GM21367 (cell line): Measurements from ENCODE around the gene ANXA2.

Experiments
- ATAC-seq: cut with Tn5 transposase; IDR thresholded peaks from one replicate; pipeline ENCODE4 v1.9.1; 2021; ENCODE audit not compliant: unreplicated experiment

The ANXA2 gene

DNA sequence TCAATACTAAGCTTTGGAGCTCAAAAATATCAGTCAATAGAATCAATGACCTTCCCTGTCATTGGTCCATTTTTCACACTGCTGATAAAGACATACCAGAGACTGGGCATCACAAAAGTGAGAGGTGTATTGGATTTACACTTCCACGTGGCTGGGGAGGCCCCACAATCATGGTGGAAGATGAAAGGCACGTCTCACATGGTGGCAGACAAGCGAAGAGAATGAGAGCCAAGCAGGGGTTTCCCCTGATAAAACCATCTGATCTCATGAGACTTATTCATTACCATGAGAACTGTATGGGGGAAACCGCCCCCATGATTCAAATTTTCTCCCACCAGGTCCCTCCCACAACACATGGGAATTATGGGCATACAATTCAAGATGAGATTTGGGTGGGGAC is 81.9 kb downstream of the ANXA2 start:
- no peak for ATAC-seq

DNA sequence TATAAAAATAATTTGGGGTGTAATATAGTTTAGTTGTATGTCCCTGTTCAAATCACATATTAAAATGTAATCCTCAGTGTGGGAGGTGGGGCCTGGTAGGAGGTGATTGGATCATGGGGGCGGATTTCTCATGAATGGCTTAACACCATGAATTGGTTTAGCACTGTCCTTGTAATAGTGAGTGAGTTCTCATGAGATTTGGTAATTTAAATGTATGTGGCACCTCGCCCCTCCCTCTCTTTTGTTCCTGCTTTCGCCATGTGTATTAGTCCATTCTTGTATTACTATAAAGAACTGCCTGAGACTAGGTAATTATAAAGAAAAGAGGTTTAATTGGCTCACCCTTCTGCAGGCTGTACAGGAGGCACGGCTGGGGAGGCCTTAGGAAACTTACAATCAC is 83.9 kb downstream of the ANXA2 start:
- ATAC-seq: no peak

DNA sequence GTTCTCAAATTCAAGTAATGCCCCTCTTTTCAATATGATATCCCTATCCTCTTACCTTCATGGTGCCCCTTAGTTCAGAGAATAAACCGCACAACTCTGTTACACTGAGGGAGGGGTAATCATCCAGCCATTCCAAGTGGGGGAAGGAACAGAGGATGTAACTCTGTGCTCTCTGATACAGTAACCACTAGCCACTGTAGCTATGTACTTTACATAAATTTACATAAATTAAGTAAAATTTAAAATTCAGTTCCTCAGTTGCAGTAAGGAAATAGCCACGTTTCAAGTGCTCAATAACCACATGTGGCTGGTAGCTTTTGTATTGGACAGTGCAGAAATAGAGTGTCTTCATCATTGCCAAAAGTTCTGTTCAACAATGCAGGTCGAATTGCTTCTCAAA is 90.8 kb downstream of the ANXA2 start:
- ATAC-seq: no peak

DNA sequence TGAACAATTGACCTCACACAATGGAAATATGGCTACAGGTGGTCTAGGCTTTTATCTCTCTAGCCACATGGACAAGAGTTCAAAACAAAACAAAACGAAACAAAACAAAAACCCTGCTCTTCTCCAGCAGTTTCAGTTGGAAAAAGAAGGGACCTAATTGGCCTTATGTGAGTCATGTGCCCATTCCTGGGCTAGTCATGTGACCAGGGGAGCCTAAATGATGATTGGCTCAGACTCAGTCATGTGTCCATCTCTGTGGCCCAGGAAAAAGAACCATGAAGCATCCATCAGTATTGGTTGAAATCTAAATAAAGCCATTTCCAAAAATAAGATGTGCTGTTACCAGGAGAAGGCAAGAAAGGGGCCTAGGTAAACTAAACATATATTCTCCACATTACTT is 96.8 kb downstream of the ANXA2 start:
- no peak for ATAC-seq

DNA sequence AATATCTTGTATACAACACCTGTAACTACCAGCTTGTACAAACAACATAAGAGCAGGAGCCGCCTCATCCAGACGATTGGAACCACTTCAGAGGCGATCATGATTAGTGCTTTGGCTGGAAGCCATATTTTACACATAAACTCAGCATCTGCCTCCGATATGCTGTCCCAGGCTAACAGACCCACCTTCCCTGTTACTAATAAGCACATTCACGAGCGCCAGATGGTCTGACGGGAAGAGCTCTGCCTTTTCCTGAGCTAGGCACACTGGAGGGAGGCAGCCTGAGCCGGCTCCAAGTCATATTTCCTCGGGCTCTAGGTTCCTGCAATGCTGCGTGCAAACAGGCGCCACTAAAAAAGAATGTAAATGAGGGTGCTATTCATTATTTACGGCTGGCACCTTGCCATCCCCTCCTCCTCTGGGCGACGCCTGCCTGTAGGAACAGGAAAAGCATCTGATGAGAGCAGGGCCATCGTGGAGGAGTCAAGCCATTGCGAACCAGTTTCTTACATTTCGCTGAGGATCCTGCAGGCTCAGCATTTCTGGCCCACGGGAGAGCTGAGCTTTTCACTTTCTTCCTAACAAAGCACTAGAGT is 98.2 kb downstream of the ANXA2 start:
- ATAC-seq: no peak
